SU-DHL-6 (cell line): ENCODE measurements around the gene MEMO1.
"Not testable (repeated sequence)": the region's sequence is repeated elsewhere in the genome, so short reads cannot be mapped to it uniquely, and the experiment has no call there.

Experiments used
- H2AFZ ChIP-seq: fragments of 200-600 bp; sonication (generic); 2 replicates; pipeline ENCODE4 v1.6.1; 2014; ENCODE audit warnings: low read depth, mild to moderate bottlenecking, moderate library complexity, mixed read lengths, antibody characterized with exemption, low read length; ENCODE audit not compliant: severe bottlenecking
- H3F3A ChIP-seq: fragments of 200-600 bp; shearing (Covaris generic); 2 replicates; pipeline ENCODE4 v1.6.0; 2016; ENCODE audit warnings: antibody characterized with exemption, mild to moderate bottlenecking; ENCODE audit not compliant: insufficient read depth
- H3K27ac ChIP-seq: fragments of 200-600 bp; sonication (generic); 2 replicates; pipeline ENCODE4 v1.5.1; 2016; ENCODE audit warnings: low read depth, mild to moderate bottlenecking, low read length, moderate library complexity, mixed read lengths
- H3K27me3 ChIP-seq: fragments of 200-600 bp; sonication (generic), shearing (Covaris generic); 2 replicates; pipeline ENCODE4 v1.6.0; 2014; ENCODE audit warnings: mild to moderate bottlenecking, low read length
- H3K36me3 ChIP-seq: fragments of 200-600 bp; sonication (generic); 2 replicates; pipeline ENCODE4 v1.6.1; 2014; ENCODE audit warnings: mild to moderate bottlenecking, low read length, mixed read lengths
- H3K4me2 ChIP-seq: fragments of 300-600, 200-600 bp; shearing (Covaris generic), sonication (generic); 2 replicates; pipeline ENCODE4 v1.6.0; 2014; ENCODE audit warnings: low read length, low read depth, mild to moderate bottlenecking; ENCODE audit not compliant: poor library complexity, severe bottlenecking
- H3K4me3 ChIP-seq: fragments of 200-600 bp; sonication (generic); 2 replicates; pipeline ENCODE4 v1.5.1; 2014; ENCODE audit warnings: antibody characterized with exemption, low read length, mild to moderate bottlenecking, mixed read lengths; ENCODE audit not compliant: insufficient read depth, poor library complexity, severe bottlenecking
- H3K79me2 ChIP-seq: fragments of 200-600 bp; sonication (generic); 2 replicates; pipeline ENCODE4 v1.6.1; 2014; ENCODE audit warnings: mild to moderate bottlenecking, low read length, moderate library complexity; ENCODE audit not compliant: insufficient read depth
- H3K9ac ChIP-seq: fragments of 200-600 bp; sonication (generic); 2 replicates; pipeline ENCODE4 v1.7.0; 2014; ENCODE audit warnings: mild to moderate bottlenecking, low read length
- H3K9me2 ChIP-seq: fragments of 200-600 bp; sonication (generic); replicated peaks from 2 replicates; pipeline ENCODE4 v1.6.1; 2014; ENCODE audit warnings: low read length; ENCODE audit not compliant: insufficient read depth
- H3K9me3 ChIP-seq: fragments of 200-600 bp; sonication (generic); 2 replicates; pipeline ENCODE4 v1.6.1; 2014; ENCODE audit warnings: low read length, mixed read lengths; ENCODE audit not compliant: insufficient read depth
- H4K20me1 ChIP-seq: fragments of 200-600 bp; sonication (generic); 2 replicates; pipeline ENCODE4 v1.6.1; 2014; ENCODE audit warnings: low read depth, mild to moderate bottlenecking, antibody characterized with exemption, low read length, moderate library complexity, mixed read lengths
- EZH2phosphoT487 ChIP-seq: fragments of 200-600 bp; sonication (generic), shearing (Covaris generic); conservative IDR thresholded peaks from 2 replicates; pipeline ENCODE4 v1.6.1; 2018; ENCODE audit warnings: mild to moderate bottlenecking, antibody characterized with exemption, low read length, moderate library complexity, mixed read lengths
- TF ChIP-seq, protein P1 (sequence below): fragments of 200-600 bp; sonication (generic); IDR thresholded peaks from one replicate; pipeline ENCODE4 v1.5.1; 2017; ENCODE audit warnings: antibody characterized with exemption, mild to moderate bottlenecking, low read length, moderate library complexity; ENCODE audit not compliant: insufficient read depth, poor library complexity, severe bottlenecking

Gene MEMO1

GRCh38 chr2:31956312-31956711 is 54.5 kb downstream of the MEMO1 start:
- Histone ChIP-seq H4K20me1 (peaks cover 5% of the 10 kb centered on the region), H3K27ac (no peak overlapping the region)

GRCh38 chr2:31953095-31953494 is 57.7 kb downstream of the MEMO1 start:
- not testable (repeated sequence) for H3K4me3 ChIP-seq, H3K9me3 ChIP-seq, H3K27ac ChIP-seq, H3K4me2 ChIP-seq, H4K20me1 ChIP-seq, H2AFZ ChIP-seq, H3K9me2 ChIP-seq, H3K9ac ChIP-seq, H3K27me3 ChIP-seq, H3K36me3 ChIP-seq, H3F3A ChIP-seq
- H3K79me2 ChIP-seq, result peaks cover 98% of the 10 kb centered on the region

More at GRCh38 chr2:31956312-31956711, 54.5 kb downstream of the MEMO1 start:
- no peak overlapping the region for H2AFZ ChIP-seq
- no peaks in the 10 kb centered on the region for H3K36me3 ChIP-seq
- no peak overlapping the region for H3K9ac ChIP-seq
- H3K4me3 ChIP-seq, result no peak overlapping the region
- H3K9me2 ChIP-seq, result no peaks in the 10 kb centered on the region
- TF ChIP-seq, protein P1, sequence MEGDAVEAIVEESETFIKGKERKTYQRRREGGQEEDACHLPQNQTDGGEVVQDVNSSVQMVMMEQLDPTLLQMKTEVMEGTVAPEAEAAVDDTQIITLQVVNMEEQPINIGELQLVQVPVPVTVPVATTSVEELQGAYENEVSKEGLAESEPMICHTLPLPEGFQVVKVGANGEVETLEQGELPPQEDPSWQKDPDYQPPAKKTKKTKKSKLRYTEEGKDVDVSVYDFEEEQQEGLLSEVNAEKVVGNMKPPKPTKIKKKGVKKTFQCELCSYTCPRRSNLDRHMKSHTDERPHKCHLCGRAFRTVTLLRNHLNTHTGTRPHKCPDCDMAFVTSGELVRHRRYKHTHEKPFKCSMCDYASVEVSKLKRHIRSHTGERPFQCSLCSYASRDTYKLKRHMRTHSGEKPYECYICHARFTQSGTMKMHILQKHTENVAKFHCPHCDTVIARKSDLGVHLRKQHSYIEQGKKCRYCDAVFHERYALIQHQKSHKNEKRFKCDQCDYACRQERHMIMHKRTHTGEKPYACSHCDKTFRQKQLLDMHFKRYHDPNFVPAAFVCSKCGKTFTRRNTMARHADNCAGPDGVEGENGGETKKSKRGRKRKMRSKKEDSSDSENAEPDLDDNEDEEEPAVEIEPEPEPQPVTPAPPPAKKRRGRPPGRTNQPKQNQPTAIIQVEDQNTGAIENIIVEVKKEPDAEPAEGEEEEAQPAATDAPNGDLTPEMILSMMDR, result no peak
- TF ChIP-seq EZH2phosphoT487, result no peak
- H3K79me2 ChIP-seq, result peaks cover 98% of the 10 kb centered on the region
- H3K9me3 ChIP-seq, result no peaks in the 10 kb centered on the region
- H3K4me2 ChIP-seq, result no peak overlapping the region
- 0 out of 2 replicates have a peak, but pooled peaks cover 10% of the 10 kb centered on the region for H3F3A ChIP-seq
- no peaks in the 10 kb centered on the region for H3K27me3 ChIP-seq

- peaks cover 5% of the 10 kb centered on the region for H4K20me1 ChIP-seq
- no peak overlapping the region for H3K4me3 ChIP-seq
- H3K9ac ChIP-seq, result no peak overlapping the region
- H3K79me2 ChIP-seq, result peaks cover 98% of the 10 kb centered on the region
- no peaks in the 10 kb centered on the region for H3K36me3 ChIP-seq
- H3K27me3 ChIP-seq, result no peaks in the 10 kb centered on the region
- TF ChIP-seq EZH2phosphoT487, result no peak
- TF ChIP-seq, protein P1, result no peak
- H3K4me2 ChIP-seq, result no peak overlapping the region
- H3F3A ChIP-seq, result 0 out of 2 replicates have a peak, but pooled peaks cover 4% of the 10 kb centered on the region
- H3K9me2 ChIP-seq, result no peaks in the 10 kb centered on the region
- no peaks in the 10 kb centered on the region for H3K9me3 ChIP-seq
- H2AFZ ChIP-seq, result no peak overlapping the region
- H3K27ac ChIP-seq, result no peak overlapping the region
These were observed 59.8 kb downstream of the MEMO1 start for GRCh38 chr2:31950946-31951562.

- no peaks in the 10 kb centered on the region for H3K36me3 ChIP-seq
These were observed 62.9 kb downstream of the MEMO1 start for GRCh38 chr2:31947871-31948270.

More at GRCh38 chr2:31947871-31948270, 62.9 kb downstream of the MEMO1 start:
- H3F3A ChIP-seq, result 0 out of 2 replicates have a peak, but pooled peaks cover 4% of the 10 kb centered on the region
- H3K9me3 ChIP-seq, result no peaks in the 10 kb centered on the region
- no peak for TF ChIP-seq EZH2phosphoT487
- TF ChIP-seq, protein P1, result no peak
- no peak overlapping the region for H2AFZ ChIP-seq
- H3K4me3 ChIP-seq, result no peak overlapping the region
- no peak overlapping the region for H3K9ac ChIP-seq
- H4K20me1 ChIP-seq, result peaks cover 11% of the 10 kb centered on the region
- no peaks in the 10 kb centered on the region for H3K27me3 ChIP-seq
- H3K27ac ChIP-seq, result no peak overlapping the region
- H3K9me2 ChIP-seq, result no peaks in the 10 kb centered on the region
- H3K79me2 ChIP-seq, result peaks cover 98% of the 10 kb centered on the region
- no peak overlapping the region for H3K4me2 ChIP-seq
